GM12891 (cell line): ENCODE data around the gene CALN1.

Experiments
- PAX5 ChIP-seq: IDR thresholded peaks from 2 replicates; pipeline ENCODE4 v1.6.1; 2011; ENCODE audit warnings: low read length, moderate library complexity, mild to moderate bottlenecking; ENCODE audit not compliant: insufficient read depth, severe bottlenecking
- POLR2A ChIP-seq: IDR thresholded peaks from 2 replicates; pipeline ENCODE4 v1.6.1; 2011; ENCODE audit warnings: low read depth, low read length, control low read depth
- POLR2AphosphoS5 ChIP-seq: IDR thresholded peaks from 2 replicates; pipeline ENCODE4 v1.6.1; 2011; ENCODE audit warnings: low read depth, low read length, control low read depth
- SPI1 ChIP-seq: IDR thresholded peaks from 2 replicates; pipeline ENCODE4 v1.6.1; 2011; ENCODE audit warnings: low read depth, low read length, control low read depth
- TAF1 ChIP-seq: IDR thresholded peaks from 2 replicates; pipeline ENCODE4 v1.6.1; 2011; ENCODE audit warnings: low read depth, low read length, control low read depth

- no peak for TF ChIP-seq POLR2A
- TF ChIP-seq POLR2AphosphoS5: no peak
- TF ChIP-seq TAF1: no peak
- TF ChIP-seq SPI1: no peak
- no peak for TF ChIP-seq PAX5
Measured at GRCh38 chr7:72405871-72406270, 6.3 kb downstream of the CALN1 start.
